WTC11 (cell line): ENCODE results near the gene DGKA.

ENCODE experiments used
- ATF2 ChIP-seq: sonication (generic); formaldehyde crosslinking; IDR thresholded peaks from 2 replicates; pipeline ENCODE4 v1.8.1; 2022; ENCODE audit warnings: low read depth, missing genetic modification reagents, borderline replicate concordance
- SP1 ChIP-seq: sonication (generic); formaldehyde crosslinking; conservative IDR thresholded peaks from 2 replicates; pipeline ENCODE4 v1.8.1; 2022; ENCODE audit warnings: missing genetic modification reagents
- TF ChIP-seq, protein P1 (sequence below): fragments of 200-600 bp; IDR thresholded peaks from 2 replicates; pipeline ENCODE4 v1.8.0; 2022; ENCODE audit warnings: antibody characterized with exemption

DNA sequence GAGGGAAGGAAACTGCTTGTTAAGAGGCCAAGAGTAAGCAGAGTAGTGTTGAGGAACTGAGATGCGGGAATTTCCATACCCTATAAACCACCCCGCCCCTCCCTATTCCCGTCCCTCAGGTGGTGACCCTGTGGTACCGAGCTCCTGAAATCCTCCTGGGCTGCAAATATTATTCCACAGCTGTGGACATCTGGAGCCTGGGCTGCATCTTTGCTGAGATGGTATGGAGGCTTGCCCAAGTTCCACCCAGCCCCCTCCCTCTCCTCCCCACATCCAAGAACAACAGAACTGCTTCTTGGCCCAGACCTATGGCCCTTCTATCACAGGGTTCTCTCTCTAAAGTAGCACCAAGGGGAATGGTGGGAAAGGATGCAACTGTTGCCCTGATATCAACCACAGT is 38.4 kb downstream of the DGKA start:
- TF ChIP-seq, protein P1, sequence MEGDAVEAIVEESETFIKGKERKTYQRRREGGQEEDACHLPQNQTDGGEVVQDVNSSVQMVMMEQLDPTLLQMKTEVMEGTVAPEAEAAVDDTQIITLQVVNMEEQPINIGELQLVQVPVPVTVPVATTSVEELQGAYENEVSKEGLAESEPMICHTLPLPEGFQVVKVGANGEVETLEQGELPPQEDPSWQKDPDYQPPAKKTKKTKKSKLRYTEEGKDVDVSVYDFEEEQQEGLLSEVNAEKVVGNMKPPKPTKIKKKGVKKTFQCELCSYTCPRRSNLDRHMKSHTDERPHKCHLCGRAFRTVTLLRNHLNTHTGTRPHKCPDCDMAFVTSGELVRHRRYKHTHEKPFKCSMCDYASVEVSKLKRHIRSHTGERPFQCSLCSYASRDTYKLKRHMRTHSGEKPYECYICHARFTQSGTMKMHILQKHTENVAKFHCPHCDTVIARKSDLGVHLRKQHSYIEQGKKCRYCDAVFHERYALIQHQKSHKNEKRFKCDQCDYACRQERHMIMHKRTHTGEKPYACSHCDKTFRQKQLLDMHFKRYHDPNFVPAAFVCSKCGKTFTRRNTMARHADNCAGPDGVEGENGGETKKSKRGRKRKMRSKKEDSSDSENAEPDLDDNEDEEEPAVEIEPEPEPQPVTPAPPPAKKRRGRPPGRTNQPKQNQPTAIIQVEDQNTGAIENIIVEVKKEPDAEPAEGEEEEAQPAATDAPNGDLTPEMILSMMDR: no peak
- no peak for TF ChIP-seq SP1 (CRISPR knock-in tag)
- no peak for TF ChIP-seq ATF2 (CRISPR knock-in tag)
